Gastroesophageal sphincter (tissue), 4 donors: ENCODE data around the gene TACR1. TPM values are rescaled to one million over a fixed set of nuclear protein-coding genes. Genes with fewer than 3 reads are reported as not detected.
"Not testable (repeated sequence)": the region's sequence is repeated elsewhere in the genome, so short reads cannot be mapped to it uniquely, and the experiment has no call there.

Experiments used
- ATAC-seq: fragments of 150-250 bp; one replicate; pipeline ENCODE4 v1.9.1; 2016; ENCODE audit warnings: mild to moderate bottlenecking, moderate library complexity
- H3K27ac ChIP-seq, 4 donors: fragments of 200-600 bp; sonication (generic) in 3 of 4; 1 replicate in 3 of 4; 2 replicates in 1 of 4; pipeline ENCODE4 v1.5.1; 2016 to 2019
- H3K27me3 ChIP-seq: fragments of 200-600 bp; sonication (generic); one replicate; pipeline ENCODE4 v1.5.1; 2019
- H3K36me3 ChIP-seq, 2 donors: fragments of 200-600 bp; sonication (generic); one replicate each; pipeline ENCODE4 v1.5.1; 2019; ENCODE audit warnings: control low read depth in 1 of 2
- H3K4me1 ChIP-seq, 3 donors: fragments of 200-600 bp; sonication (generic); 1 replicate in 2 of 3; 2 replicates in 1 of 3; pipeline ENCODE4 v1.5.1; 2016 to 2019; ENCODE audit warnings: control low read depth in 2 of 3
- H3K4me3 ChIP-seq, 2 donors: fragments of 200-600 bp; sonication (generic); one replicate each; pipeline ENCODE4 v1.5.1; 2019; ENCODE audit warnings: mild to moderate bottlenecking in 1 of 2, moderate library complexity in 1 of 2
- H3K9me3 ChIP-seq, 3 donors: fragments of 200-600 bp; sonication (generic); one replicate each; pipeline ENCODE4 v1.5.1; 2017 to 2019; ENCODE audit warnings: control low read depth in 2 of 3
- CTCF ChIP-seq, 4 experiments: fragments of 200-600 bp in 2 of 4; fragments of 450-650 bp in 2 of 4; sonication (generic) in 1 of 4; IDR thresholded peaks; one replicate each; pipeline ENCODE4 v1.5.1; 2017 to 2019; ENCODE audit warnings: antibody characterized with exemption in 4 of 4, mild to moderate bottlenecking in 2 of 4, moderate library complexity in 2 of 4
- EP300 ChIP-seq: sonication (generic); formaldehyde crosslinking; IDR thresholded peaks from one replicate; pipeline ENCODE4 v1.6.1; 2017; ENCODE audit warnings: antibody characterized with exemption, mild to moderate bottlenecking
- POLR2A ChIP-seq, 2 donors: fragments of 450-650 bp; IDR thresholded peaks; one replicate each; pipeline ENCODE4 v1.6.1; 2017; ENCODE audit warnings: antibody characterized with exemption in 2 of 2, mild to moderate bottlenecking in 2 of 2, moderate library complexity in 1 of 2
- POLR2AphosphoS5 ChIP-seq: sonication (generic); formaldehyde crosslinking; IDR thresholded peaks from one replicate; pipeline ENCODE4 v1.6.1; 2017; ENCODE audit warnings: antibody characterized with exemption
- WGBS, 2 donors: methylation state at CpG; one replicate each; pipeline ENCODE4 v1.1.5; 2018; ENCODE audit warnings: low coverage in 1 of 2; 5-methylcytosine and 5-hydroxymethylcytosine counted together
- total RNA-seq, 4 donors: library from RNA; depleted of rRNA; stranded (reverse); fragments of >200 nt; gene quantifications; one replicate each; pipeline ENCODE4 v1.1.0, GENCODE V29; 2016

The TACR1 gene
- 1 to 10 TPM; 2.0 to 4.2 (median 2.9) TPM for total RNA-seq

- WGBS, 2 donors: 0% methylated on average over 12 of the region's 46 CpGs; no CpG with 5 or more reads in 1 of the 2 donors
- Histone ChIP-seq H3K27me3 (peaks cover 76% of the 10 kb centered on the region), H3K27ac (peak within 1 kb of the TSS in 1 of 4 donors; percentile 29), H3K4me1 (peaks cover 0 to 25% (median 15%) of the 10 kb centered on the region in 3 donors), H3K36me3 (no peaks in the 10 kb centered on the region), H3K9me3 (no peaks in the 10 kb centered on the region), H3K4me3 (peak within 1 kb of the TSS; percentile 4 to 40)
- TF ChIP-seq POLR2AphosphoS5: peak; percentile 7
- no peak for TF ChIP-seq POLR2A (IDR thresholded peaks at IDR 0.05)
- no peak for TF ChIP-seq EP300
- TF ChIP-seq CTCF (IDR thresholded peaks at IDR 0.05): peak in 2 of 4 experiments; percentile 24 to 60
- ATAC-seq: peak; percentile 60
Measured at GRCh38 chr2:75199428-75200011, at the start of gene TACR1. Gene TACR1, minus strand, starts transcription at chr2:75199520. Its CDS starts 586 bp downstream, at chr2:75198934.

DNA sequence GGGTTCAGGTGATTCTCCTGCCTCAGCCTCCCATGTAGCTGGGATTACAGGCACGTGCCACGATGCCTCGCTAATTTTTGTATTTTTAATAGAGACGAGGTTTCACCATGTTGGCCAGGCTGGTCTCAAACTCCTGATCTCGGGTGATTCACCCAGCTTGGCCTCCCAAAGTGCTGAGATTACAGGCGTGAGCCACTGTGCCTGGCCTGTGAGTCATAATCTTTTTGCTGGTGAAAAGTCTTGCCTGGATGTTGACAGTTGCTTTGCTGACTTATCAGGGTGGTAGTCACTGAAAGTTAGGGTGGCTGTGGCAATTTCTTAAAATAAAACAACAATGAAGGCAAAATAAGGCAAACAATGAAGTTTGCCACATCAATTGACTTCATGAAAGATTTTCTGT lies 49.3 kb upstream of the TACR1 start:
- H3K36me3 ChIP-seq, H3K27me3 ChIP-seq, H3K4me3 ChIP-seq, H3K27ac ChIP-seq, ATAC-seq, H3K4me1 ChIP-seq: not testable (repeated sequence)
- H3K9me3 ChIP-seq: peaks cover 0 to 21% (median 0%) of the 10 kb centered on the region in 3 donors
- WGBS, 2 donors: 93 to 100% methylated on average over 3 to 4 of the region's 6 CpGs

DNA sequence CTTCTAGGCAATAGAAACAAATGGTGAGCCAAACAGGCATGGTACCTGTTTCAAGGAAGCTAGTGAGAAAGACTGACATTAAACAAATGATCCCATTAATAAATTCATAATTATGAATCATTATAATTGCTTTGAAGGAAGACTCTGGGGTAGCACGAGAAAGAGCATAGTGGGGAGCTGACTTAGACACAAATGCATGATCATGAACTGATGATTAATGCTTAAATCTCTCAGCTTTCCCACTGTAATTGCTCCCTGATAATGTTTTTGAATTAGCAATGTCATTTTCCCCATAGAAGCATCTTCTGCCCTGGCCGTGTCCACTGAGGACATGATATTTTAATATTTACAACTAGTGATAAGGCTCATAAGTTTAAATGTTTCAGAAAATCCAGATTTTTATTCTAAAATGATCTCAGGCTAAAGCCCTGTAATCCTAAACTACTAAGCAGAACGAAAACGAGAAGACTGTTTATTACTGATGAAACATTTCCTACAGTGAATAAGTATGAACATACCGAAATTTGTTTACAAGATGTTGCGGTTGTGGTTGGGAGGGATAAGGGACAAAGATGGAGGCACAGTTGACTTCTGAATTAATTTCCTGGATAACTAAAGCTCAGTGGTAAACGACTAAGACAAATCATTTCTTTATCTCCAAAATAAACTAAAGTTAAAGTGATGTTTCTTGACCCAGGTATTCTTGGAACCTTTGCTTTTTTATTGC lies 47.3 kb upstream of the TACR1 start:
- peaks cover 0 to 40% (median 0%) of the 10 kb centered on the region in 3 donors for H3K9me3 ChIP-seq
- WGBS, 2 donors: 67 to 93% methylated on average over 7 of the region's 7 CpGs

GRCh38 chr2:75243219-75243618 lies 43.9 kb upstream of the TACR1 start:
- no peak overlapping the region for H3K27ac ChIP-seq
- TF ChIP-seq POLR2A (IDR thresholded peaks at IDR 0.05) (no peak), CTCF (IDR thresholded peaks at IDR 0.05) (no peak)
- no peak for ATAC-seq

More for the DNA sequence above, 47.3 kb upstream of the TACR1 start:
- Histone ChIP-seq H3K27ac (no peak overlapping the region), H3K27me3 (no peaks in the 10 kb centered on the region), H3K4me3 (no peak overlapping the region), H3K36me3 (no peaks in the 10 kb centered on the region), H3K4me1 (no peaks in the 10 kb centered on the region)
- TF ChIP-seq EP300 (no peak), POLR2A (IDR thresholded peaks at IDR 0.05) (no peak), POLR2AphosphoS5 (no peak), CTCF (IDR thresholded peaks at IDR 0.05) (no peak)
- ATAC-seq: no peak

GRCh38 chr2:75241696-75242095 lies 42.4 kb upstream of the TACR1 start:
- Histone ChIP-seq H3K4me3 (no peak overlapping the region), H3K9me3 (peaks cover 0 to 24% (median 0%) of the 10 kb centered on the region in 3 donors), H3K27ac (no peak overlapping the region), H3K4me1 (no peaks in the 10 kb centered on the region), H3K27me3 (no peaks in the 10 kb centered on the region), H3K36me3 (no peaks in the 10 kb centered on the region)
- no peak for TF ChIP-seq EP300
- TF ChIP-seq POLR2AphosphoS5: no peak
- no peak for TF ChIP-seq CTCF (IDR thresholded peaks at IDR 0.05)
- TF ChIP-seq POLR2A (IDR thresholded peaks at IDR 0.05): no peak
- no peak for ATAC-seq
- 88 to 90% methylated on average over 1 to 4 of the region's 4 CpGs for WGBS, 2 donors

More at GRCh38 chr2:75243219-75243618, 43.9 kb upstream of the TACR1 start:
- no peaks in the 10 kb centered on the region for H3K4me1 ChIP-seq
- H3K4me3 ChIP-seq: no peak overlapping the region
- no peaks in the 10 kb centered on the region for H3K36me3 ChIP-seq
- peaks cover 0 to 24% (median 0%) of the 10 kb centered on the region in 3 donors for H3K9me3 ChIP-seq
- no peaks in the 10 kb centered on the region for H3K27me3 ChIP-seq
- 83 to 98% methylated on average over 8 to 9 of the region's 9 CpGs for WGBS, 2 donors
